Transverse colon (tissue), 4 donors: ENCODE data around the gene STYK1.

Experiments
- POLR2AphosphoS5 ChIP-seq, 3 donors: sonication (generic); formaldehyde crosslinking; IDR thresholded peaks; one replicate each; pipeline ENCODE4 v1.6.1; 2016; ENCODE audit warnings: antibody characterized with exemption in 3 of 3
- TF ChIP-seq, protein P1 (sequence below), 5 experiments: fragments of 200-600 bp in 3 of 5; fragments of 450-650 bp in 2 of 5; sonication (generic) in 3 of 5; IDR thresholded peaks; 1 replicate in 2 of 5; 2 replicates in 3 of 5; pipeline ENCODE4 v1.5.1; 2016 to 2017; ENCODE audit warnings: antibody characterized with exemption in 5 of 5, inconsistent platforms in 3 of 5, mild to moderate bottlenecking in 2 of 5, moderate library complexity in 1 of 5

GRCh38 chr12:10717410-10717809 is 43.6 kb upstream of the STYK1 start:
- TF ChIP-seq, protein P1, sequence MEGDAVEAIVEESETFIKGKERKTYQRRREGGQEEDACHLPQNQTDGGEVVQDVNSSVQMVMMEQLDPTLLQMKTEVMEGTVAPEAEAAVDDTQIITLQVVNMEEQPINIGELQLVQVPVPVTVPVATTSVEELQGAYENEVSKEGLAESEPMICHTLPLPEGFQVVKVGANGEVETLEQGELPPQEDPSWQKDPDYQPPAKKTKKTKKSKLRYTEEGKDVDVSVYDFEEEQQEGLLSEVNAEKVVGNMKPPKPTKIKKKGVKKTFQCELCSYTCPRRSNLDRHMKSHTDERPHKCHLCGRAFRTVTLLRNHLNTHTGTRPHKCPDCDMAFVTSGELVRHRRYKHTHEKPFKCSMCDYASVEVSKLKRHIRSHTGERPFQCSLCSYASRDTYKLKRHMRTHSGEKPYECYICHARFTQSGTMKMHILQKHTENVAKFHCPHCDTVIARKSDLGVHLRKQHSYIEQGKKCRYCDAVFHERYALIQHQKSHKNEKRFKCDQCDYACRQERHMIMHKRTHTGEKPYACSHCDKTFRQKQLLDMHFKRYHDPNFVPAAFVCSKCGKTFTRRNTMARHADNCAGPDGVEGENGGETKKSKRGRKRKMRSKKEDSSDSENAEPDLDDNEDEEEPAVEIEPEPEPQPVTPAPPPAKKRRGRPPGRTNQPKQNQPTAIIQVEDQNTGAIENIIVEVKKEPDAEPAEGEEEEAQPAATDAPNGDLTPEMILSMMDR (IDR thresholded peaks at IDR 0.05): no peak
- no peak for TF ChIP-seq POLR2AphosphoS5 (IDR thresholded peaks at IDR 0.05)
